HG02973 (cell line): ENCODE data around the gene MACROH2A2.
"Not testable (repeated sequence)": the region's sequence is repeated elsewhere in the genome, so short reads cannot be mapped to it uniquely, and the experiment has no call there.

ENCODE experiments used
- ATAC-seq: cut with Tn5 transposase; IDR thresholded peaks from one replicate; pipeline ENCODE4 v1.9.1; 2021; ENCODE audit warnings: moderate library complexity; ENCODE audit not compliant: unreplicated experiment

MACROH2A2 gene

DNA sequence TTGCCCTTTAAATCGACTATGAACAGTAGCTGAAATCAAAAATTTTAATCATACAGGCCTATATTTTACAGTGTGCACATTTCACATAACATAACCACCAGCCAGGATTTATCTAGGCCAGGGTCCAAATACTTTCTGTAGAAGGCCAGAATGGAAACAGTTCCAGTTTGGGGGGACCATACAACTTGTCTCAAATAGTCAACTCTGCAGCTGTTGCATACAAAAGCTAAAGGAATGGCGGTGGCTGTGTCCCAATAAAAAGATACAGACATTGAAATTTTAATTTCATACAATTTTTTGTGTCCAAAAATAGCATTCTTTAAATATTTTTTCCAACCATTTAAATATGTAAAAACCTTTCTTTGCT, 94.6 kb downstream of the MACROH2A2 start:
- ATAC-seq: no peak

GRCh38 chr10:70148516-70148915, 95.9 kb downstream of the MACROH2A2 start:
- ATAC-seq: no peak

GRCh38 chr10:70155255-70155838, 102.7 kb downstream of the MACROH2A2 start:
- no peak for ATAC-seq

GRCh38 chr10:70158113-70158512, 105.5 kb downstream of the MACROH2A2 start:
- ATAC-seq: no peak

DNA sequence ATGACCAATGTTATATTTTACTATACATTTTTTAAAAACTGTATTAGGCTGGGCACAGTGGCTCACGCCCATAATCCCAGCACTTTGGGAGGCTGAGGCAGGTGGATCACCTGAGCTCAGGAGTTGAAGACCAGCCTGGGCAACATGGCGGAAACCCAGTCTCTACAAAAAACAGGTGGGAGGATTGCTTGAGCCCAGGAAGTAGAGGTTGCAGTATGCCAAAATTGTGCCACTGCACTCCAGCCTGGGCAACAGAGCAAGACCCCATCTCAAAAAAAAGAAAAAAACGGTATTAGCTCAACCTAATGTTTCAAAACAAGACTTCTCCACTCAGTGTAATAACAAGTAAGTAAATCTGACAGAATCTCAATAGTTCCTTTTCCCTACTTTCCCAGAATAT, 106.7 kb downstream of the MACROH2A2 start:
- ATAC-seq: not testable (repeated sequence)

DNA sequence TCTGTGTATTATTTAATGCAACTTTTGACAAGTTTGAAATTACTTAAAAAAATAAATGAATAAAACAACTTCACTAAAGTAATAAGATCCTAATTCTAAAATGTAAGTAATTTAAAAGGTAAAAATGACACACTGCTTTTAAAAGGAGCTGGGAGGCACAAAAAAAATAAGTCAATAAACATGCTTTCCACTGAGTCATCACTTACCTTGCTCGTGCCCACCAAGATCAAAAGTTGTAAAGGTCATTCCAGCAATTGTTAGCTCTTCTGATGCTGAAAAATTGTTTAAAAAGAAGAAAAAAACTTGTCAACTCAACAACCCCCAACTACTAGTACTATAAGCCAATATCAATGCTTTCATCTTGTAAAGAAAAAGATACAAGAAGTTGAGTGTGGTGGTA, 108.2 kb downstream of the MACROH2A2 start:
- no peak for ATAC-seq
